C4-2B (cell line): ENCODE measurements around the gene DBN1.
A peak's percentile ranks its signal among the peaks of the same experiment; 100 is the strongest.

ENCODE experiments used
- ZFX ChIP-seq: fragments of 450-650 bp; IDR thresholded peaks from 2 replicates; pipeline ENCODE4 v1.6.1; 2017
- TF ChIP-seq, protein P1 (sequence below): fragments of 450-650 bp; conservative IDR thresholded peaks from 2 replicates; pipeline ENCODE4 v1.5.1; 2017; ENCODE audit warnings: mild to moderate bottlenecking

DNA sequence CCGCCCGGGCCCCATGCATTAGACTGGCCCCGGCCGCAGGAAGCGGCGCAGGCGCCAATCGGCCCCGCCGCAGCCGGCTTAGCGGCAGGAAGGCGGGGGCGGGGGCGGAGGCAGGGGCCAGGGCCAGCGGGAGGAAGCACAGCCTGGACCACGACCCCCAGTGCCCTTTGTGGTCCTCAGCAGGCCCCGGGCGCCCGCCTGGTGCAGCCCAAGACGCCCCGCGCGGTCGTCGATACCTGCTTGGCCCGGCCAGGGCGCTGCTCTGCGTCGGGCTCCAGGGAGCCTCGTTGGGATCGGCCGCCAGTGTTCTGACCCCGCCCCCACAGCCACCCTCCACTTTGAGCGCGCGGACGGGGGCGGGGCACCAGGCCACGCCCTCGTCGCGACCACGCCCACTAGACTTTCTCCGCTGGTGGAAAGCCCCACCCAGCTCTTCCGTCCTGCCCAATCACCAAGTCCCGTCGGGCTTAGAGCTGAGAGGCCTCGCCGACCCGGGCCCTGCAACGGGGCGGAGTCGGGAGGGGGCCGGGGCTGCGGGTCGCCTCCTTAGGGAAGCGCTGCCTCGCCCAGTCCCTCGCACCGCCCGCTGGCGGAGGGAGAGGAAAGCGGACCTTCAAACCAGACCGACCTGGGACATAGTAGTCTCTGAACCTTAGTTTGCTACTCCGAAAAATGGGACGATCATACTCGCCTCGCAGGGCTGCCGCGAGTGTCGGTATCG, 24.0 kb upstream of the DBN1 start, which contains the start of gene PDLIM7:
- TF ChIP-seq, protein P1, sequence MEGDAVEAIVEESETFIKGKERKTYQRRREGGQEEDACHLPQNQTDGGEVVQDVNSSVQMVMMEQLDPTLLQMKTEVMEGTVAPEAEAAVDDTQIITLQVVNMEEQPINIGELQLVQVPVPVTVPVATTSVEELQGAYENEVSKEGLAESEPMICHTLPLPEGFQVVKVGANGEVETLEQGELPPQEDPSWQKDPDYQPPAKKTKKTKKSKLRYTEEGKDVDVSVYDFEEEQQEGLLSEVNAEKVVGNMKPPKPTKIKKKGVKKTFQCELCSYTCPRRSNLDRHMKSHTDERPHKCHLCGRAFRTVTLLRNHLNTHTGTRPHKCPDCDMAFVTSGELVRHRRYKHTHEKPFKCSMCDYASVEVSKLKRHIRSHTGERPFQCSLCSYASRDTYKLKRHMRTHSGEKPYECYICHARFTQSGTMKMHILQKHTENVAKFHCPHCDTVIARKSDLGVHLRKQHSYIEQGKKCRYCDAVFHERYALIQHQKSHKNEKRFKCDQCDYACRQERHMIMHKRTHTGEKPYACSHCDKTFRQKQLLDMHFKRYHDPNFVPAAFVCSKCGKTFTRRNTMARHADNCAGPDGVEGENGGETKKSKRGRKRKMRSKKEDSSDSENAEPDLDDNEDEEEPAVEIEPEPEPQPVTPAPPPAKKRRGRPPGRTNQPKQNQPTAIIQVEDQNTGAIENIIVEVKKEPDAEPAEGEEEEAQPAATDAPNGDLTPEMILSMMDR = peak; percentile 42
- TF ChIP-seq ZFX = no peak
